Fibroblast of lung (primary cell): ENCODE results near the gene PDE10A. TPM values are rescaled to one million over a fixed set of nuclear protein-coding genes. Genes with fewer than 3 reads are reported as not detected.
"Not testable (repeated sequence)": the region's sequence is repeated elsewhere in the genome, so short reads cannot be mapped to it uniquely, and the experiment has no call there.

Experiments
- DNase-seq, 2 donors: peaks; one replicate each; pipeline versions ENCODE4 v3.0.0 to v3.0.0-alpha.2; 2010; ENCODE audit warnings: low read depth in 2 of 2
- H2AFZ ChIP-seq: 2 replicates; pipeline ENCODE4 v1.5.1; 2012; ENCODE audit warnings: low read length, control low read depth, inconsistent platforms
- H3K27ac ChIP-seq: 2 replicates; pipeline ENCODE4 v1.5.1; 2011; ENCODE audit warnings: low read length, control low read depth; ENCODE audit not compliant: insufficient read depth
- H3K27me3 ChIP-seq: 2 replicates; pipeline ENCODE4 v1.5.1; 2011; ENCODE audit warnings: mild to moderate bottlenecking, low read length; ENCODE audit not compliant: control insufficient read depth, insufficient read depth
- H3K36me3 ChIP-seq: 2 replicates; pipeline ENCODE4 v1.5.1; 2011; ENCODE audit warnings: low read length; ENCODE audit not compliant: control insufficient read depth, insufficient read depth
- H3K4me1 ChIP-seq: 2 replicates; pipeline ENCODE4 v1.5.1; 2011; ENCODE audit warnings: low read length; ENCODE audit not compliant: control insufficient read depth, insufficient read depth; ENCODE audit errors: extremely low read depth
- H3K4me2 ChIP-seq: 2 replicates; pipeline ENCODE4 v1.5.1; 2011; ENCODE audit warnings: low read length, control low read depth; ENCODE audit not compliant: insufficient read depth; ENCODE audit errors: extremely low read depth
- H3K4me3 ChIP-seq, 4 experiments: fragments of 200-600 bp in 1 of 4; sonication (generic) in 1 of 4; replicated peaks in 1 of 4; 2 replicates each; pipeline ENCODE4 v1.5.1; 2011 to 2016; ENCODE audit warnings: low read length in 4 of 4, low read depth in 3 of 4, mild to moderate bottlenecking in 3 of 4, control low read depth in 2 of 4, inconsistent platforms in 1 of 4, mixed read lengths in 1 of 4; ENCODE audit not compliant: insufficient read depth in 1 of 4; ENCODE audit errors: control extremely low read depth in 1 of 4
- H3K79me2 ChIP-seq: 2 replicates; pipeline ENCODE4 v1.5.1; 2012; ENCODE audit warnings: mild to moderate bottlenecking, low read length, inconsistent platforms; ENCODE audit not compliant: control insufficient read depth, insufficient read depth
- H3K9ac ChIP-seq: 2 replicates; pipeline ENCODE4 v1.5.1; 2011; ENCODE audit warnings: mild to moderate bottlenecking, low read length, control low read depth; ENCODE audit not compliant: insufficient read depth
- H3K9me3 ChIP-seq: 2 replicates; pipeline ENCODE4 v1.5.1; 2012; ENCODE audit warnings: low read depth, low read length; ENCODE audit not compliant: control insufficient read depth, insufficient read depth
- H4K20me1 ChIP-seq: 2 replicates; pipeline ENCODE4 v1.5.1; 2011; ENCODE audit warnings: low read length; ENCODE audit not compliant: control insufficient read depth, insufficient read depth; ENCODE audit errors: extremely low read depth
- EZH2 ChIP-seq: IDR thresholded peaks from 2 replicates; pipeline ENCODE4 v1.5.1; 2012; ENCODE audit warnings: low read length, control low read depth, mild to moderate bottlenecking; ENCODE audit errors: missing control alignments
- polyA plus RNA-seq, 2 donors: library from polyadenylated mRNA; depleted of rRNA in 1 of 2; stranded (reverse) in 1 of 2; unstranded in 1 of 2; fragments of >200 nt; gene quantifications; 2 replicates each; pipeline ENCODE4 v1.2.1, GENCODE V29; 2011 to 2012; ENCODE audit warnings: missing spikeins in 1 of 2
- total RNA-seq: library from RNA; depleted of rRNA; stranded (reverse); fragments of >200 nt; gene quantifications from 2 replicates; pipeline ENCODE4 v1.2.1, GENCODE V29; 2014
- TF ChIP-seq, protein P1 (sequence below), 2 donors: IDR thresholded peaks in 1 of 2; conservative IDR thresholded peaks in 1 of 2; 1 replicate in 1 of 2; 2 replicates in 1 of 2; pipeline ENCODE4 v1.5.1; 2011 to 2012; ENCODE audit warnings: low read length in 2 of 2, control low read depth in 1 of 2, inconsistent platforms in 1 of 2, low read depth in 1 of 2, mild to moderate bottlenecking in 1 of 2

Gene PDE10A
- total and polyA plus RNA-seq, 2 donors (not counting 1 experiment from before 2014, with no cell fraction given), result under 0.01 to 0.19 TPM

DNA sequence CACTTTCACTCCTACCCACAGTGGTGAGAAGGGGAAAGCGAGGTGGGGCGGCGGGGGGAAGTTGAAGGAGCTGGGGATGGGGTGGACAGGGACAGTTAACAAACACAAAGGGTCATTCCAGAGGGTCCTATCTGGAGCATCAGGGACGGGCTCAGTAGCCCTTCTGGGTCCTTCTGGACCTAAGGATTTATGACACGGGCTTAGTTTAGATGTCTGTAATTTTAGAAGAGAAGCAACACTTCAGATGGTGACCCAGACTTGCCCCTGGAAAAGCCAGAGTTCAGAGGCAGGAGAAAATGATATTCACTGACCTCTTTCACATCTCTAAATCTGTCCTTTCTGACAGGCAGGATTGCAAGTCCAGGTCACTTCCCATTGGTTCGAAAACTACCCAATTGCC is 36.3 kb downstream of the PDE10A start:
- Histone ChIP-seq H3K36me3 (no peaks in the 10 kb centered on the region), H4K20me1 (no peaks in the 10 kb centered on the region), H2AFZ (no peak overlapping the region), H3K9ac (no peak overlapping the region), H3K4me1 (no peaks in the 10 kb centered on the region), H3K9me3 (no peaks in the 10 kb centered on the region), H3K4me2 (no peak overlapping the region), H3K27me3 (no peaks in the 10 kb centered on the region), H3K79me2 (no peaks in the 10 kb centered on the region), H3K4me3 (no peak overlapping the region), H3K27ac (no peak overlapping the region)
- DNase-seq, result no peak
- TF ChIP-seq, protein P1, sequence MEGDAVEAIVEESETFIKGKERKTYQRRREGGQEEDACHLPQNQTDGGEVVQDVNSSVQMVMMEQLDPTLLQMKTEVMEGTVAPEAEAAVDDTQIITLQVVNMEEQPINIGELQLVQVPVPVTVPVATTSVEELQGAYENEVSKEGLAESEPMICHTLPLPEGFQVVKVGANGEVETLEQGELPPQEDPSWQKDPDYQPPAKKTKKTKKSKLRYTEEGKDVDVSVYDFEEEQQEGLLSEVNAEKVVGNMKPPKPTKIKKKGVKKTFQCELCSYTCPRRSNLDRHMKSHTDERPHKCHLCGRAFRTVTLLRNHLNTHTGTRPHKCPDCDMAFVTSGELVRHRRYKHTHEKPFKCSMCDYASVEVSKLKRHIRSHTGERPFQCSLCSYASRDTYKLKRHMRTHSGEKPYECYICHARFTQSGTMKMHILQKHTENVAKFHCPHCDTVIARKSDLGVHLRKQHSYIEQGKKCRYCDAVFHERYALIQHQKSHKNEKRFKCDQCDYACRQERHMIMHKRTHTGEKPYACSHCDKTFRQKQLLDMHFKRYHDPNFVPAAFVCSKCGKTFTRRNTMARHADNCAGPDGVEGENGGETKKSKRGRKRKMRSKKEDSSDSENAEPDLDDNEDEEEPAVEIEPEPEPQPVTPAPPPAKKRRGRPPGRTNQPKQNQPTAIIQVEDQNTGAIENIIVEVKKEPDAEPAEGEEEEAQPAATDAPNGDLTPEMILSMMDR (conservative IDR thresholded peaks at IDR 0.05 in 1 of 2, IDR thresholded peaks at IDR 0.05 in 1 of 2; ENCODE audit: low read depth in 1 of 2, low read length in 2 of 2), result no peak
- no peak for TF ChIP-seq EZH2

DNA sequence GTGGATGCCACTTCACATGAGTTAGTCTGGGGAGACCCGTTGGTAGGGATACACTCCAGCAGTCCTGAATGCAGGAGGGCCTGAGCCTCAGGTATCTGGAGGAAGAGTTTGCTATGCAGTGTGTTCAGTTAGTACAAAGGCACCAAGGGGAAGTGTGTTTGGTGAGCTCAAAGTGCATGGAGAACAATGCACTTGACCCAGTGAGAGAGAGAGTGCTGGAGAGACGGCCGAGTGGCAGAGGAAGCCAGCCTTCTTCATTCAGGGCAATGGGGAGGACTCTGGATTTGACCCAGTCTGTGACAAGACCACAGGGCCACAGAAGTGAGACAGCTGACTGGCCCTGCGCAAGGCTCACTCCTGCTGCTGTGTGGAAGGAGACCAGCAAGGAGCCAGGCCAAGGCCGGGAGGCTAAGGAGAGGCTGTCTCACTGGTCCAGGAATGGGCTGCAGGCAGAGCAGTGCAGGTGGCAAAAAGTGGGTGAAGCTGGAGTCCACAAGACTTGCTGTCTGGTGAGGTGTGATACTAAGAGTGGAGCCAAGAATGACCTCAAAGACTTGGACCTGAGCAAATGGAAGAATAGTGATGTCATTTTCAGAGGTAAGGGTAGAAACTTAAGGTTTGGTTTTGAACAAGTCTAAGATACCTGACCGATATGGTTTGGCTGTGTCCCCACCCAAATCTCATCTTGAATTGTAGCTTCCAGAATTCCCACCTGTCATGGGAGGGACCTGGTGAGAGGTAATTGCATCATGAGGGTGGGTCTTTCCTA is 38.0 kb downstream of the PDE10A start:
- Histone ChIP-seq H2AFZ (no peak overlapping the region), H3K4me3 (no peak overlapping the region), H3K9me3 (no peaks in the 10 kb centered on the region), H3K79me2 (no peaks in the 10 kb centered on the region), H3K36me3 (no peaks in the 10 kb centered on the region), H3K27ac (no peak overlapping the region), H3K4me2 (no peak overlapping the region), H3K9ac (no peak overlapping the region), H3K27me3 (no peaks in the 10 kb centered on the region), H4K20me1 (no peaks in the 10 kb centered on the region), H3K4me1 (no peaks in the 10 kb centered on the region)
- no peak for DNase-seq
- no peak for TF ChIP-seq EZH2
- TF ChIP-seq, protein P1 (conservative IDR thresholded peaks at IDR 0.05 in 1 of 2, IDR thresholded peaks at IDR 0.05 in 1 of 2; ENCODE audit: low read depth in 1 of 2, low read length in 2 of 2), result no peak

DNA sequence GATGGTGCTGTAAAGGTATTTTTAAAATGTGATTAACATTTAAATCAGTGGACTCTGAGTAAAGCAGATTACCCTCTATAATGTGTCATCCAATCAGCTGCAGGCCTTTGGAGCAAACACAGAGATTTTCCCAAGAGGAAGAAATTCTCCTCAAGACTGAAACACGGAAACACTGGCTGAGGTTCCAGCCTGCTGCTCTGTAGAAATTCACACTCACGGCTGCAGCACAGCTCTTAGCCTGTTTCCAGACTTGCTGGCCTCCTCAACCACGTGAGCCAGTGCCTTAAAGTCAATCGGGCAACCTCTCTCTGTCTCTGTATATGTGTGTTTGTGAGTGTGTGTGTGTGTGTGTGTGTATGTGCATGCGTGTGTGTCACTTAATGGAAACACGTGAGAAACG is 41.1 kb downstream of the PDE10A start:
- TF ChIP-seq, protein P1 (conservative IDR thresholded peaks at IDR 0.05 in 1 of 2, IDR thresholded peaks at IDR 0.05 in 1 of 2; ENCODE audit: low read depth in 1 of 2, low read length in 2 of 2), result no peak
- no peak for TF ChIP-seq EZH2
- DNase-seq, result no peak
- Histone ChIP-seq H3K27ac (no peak overlapping the region), H3K4me2 (no peak overlapping the region), H3K4me1 (no peaks in the 10 kb centered on the region), H3K9ac (no peak overlapping the region), H2AFZ (no peak overlapping the region), H4K20me1 (no peaks in the 10 kb centered on the region), H3K27me3 (no peaks in the 10 kb centered on the region), H3K79me2 (no peaks in the 10 kb centered on the region), H3K9me3 (no peaks in the 10 kb centered on the region), H3K36me3 (no peaks in the 10 kb centered on the region), H3K4me3 (no peak overlapping the region)

DNA sequence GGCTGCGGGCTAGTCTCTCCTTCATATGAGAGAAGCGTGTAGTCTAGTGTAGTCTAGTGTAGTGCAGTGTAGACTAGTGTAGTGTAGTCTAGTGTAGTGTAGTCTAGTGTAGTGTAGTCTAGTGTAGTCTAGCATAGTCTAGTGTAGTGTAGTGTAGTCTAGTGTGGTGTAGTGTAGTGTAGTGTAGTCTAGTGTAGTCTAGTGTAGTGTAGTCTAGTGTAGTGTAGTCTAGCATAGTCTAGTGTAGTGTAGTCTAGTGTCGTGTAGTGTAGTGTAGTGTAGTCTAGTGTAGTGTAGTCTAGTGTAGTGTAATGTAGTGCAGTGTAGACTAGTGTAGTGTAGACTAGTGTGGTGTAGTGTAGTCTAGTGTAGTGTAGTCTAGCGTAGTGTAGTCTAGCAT is 44.1 kb downstream of the PDE10A start:
- H3K36me3 ChIP-seq, DNase-seq, H3K4me3 ChIP-seq, H3K9me3 ChIP-seq, H2AFZ ChIP-seq, H3K4me1 ChIP-seq, H3K4me2 ChIP-seq, H3K79me2 ChIP-seq, H3K27ac ChIP-seq, H3K27me3 ChIP-seq, H4K20me1 ChIP-seq, H3K9ac ChIP-seq: not testable (repeated sequence)
